Stimulated activated CD4-positive, alpha-beta T cell treated with anti-CD3 and anti-CD28 coated beads, Interleukin-1b, Interleukin-23, amount 100 ng/mL, for 1 hour (primary cell): ENCODE measurements around the gene PKP4.
A peak's percentile ranks its signal among the peaks of the same experiment; 100 is the strongest.
"Not testable (repeated sequence)": the region's sequence is repeated elsewhere in the genome, so short reads cannot be mapped to it uniquely, and the experiment has no call there.

Experiments used
- DNase-seq, 2 donors: peaks; one replicate each; pipeline ENCODE4 v3.0.0-alpha.2; 2020; ENCODE audit warnings: low read depth in 2 of 2

PKP4 gene, protein sequence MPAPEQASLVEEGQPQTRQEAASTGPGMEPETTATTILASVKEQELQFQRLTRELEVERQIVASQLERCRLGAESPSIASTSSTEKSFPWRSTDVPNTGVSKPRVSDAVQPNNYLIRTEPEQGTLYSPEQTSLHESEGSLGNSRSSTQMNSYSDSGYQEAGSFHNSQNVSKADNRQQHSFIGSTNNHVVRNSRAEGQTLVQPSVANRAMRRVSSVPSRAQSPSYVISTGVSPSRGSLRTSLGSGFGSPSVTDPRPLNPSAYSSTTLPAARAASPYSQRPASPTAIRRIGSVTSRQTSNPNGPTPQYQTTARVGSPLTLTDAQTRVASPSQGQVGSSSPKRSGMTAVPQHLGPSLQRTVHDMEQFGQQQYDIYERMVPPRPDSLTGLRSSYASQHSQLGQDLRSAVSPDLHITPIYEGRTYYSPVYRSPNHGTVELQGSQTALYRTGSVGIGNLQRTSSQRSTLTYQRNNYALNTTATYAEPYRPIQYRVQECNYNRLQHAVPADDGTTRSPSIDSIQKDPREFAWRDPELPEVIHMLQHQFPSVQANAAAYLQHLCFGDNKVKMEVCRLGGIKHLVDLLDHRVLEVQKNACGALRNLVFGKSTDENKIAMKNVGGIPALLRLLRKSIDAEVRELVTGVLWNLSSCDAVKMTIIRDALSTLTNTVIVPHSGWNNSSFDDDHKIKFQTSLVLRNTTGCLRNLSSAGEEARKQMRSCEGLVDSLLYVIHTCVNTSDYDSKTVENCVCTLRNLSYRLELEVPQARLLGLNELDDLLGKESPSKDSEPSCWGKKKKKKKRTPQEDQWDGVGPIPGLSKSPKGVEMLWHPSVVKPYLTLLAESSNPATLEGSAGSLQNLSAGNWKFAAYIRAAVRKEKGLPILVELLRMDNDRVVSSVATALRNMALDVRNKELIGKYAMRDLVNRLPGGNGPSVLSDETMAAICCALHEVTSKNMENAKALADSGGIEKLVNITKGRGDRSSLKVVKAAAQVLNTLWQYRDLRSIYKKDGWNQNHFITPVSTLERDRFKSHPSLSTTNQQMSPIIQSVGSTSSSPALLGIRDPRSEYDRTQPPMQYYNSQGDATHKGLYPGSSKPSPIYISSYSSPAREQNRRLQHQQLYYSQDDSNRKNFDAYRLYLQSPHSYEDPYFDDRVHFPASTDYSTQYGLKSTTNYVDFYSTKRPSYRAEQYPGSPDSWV

DNA sequence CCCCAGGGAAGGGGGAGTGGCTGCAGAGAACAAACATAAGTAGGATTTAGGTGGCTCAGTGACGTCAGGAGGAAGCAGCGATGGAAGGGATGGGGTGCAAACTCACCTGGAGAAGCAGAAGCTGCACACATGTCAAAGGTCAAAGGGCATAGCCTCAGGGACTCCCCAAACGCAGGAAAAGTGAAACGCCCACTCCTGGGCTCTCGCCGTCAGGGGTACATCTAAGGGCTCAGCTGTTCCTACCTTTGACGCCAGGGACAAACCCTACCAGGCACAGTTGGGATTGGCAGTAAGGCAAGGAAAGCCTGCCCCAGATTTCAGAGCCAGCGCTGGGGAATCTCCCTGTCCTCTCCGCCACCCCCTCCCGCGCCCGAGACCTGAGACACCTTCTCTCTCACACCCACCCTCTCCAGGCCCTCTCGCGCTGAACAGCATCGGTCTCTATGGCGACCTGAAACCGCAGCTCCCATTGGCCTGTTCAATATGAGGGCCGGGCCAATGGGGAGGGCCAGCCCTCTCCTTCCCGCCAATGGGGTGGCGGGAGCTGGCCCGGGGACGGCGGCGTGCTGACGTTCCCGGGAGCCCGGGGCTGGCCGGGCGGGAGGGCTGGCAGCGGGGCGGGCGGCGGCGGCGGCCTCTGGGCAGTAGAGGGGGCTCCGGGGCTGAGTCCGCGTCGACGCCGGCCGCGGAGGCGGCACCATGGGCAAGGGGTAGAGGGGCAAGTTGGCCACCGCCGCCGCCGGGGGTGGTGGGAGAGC, at the start of gene PKP4, which contains the start of gene CCDC148:
Gene PKP4 (plus strand): TSS at position 644 of the 758 bp plus-strand sequence. CDS start 76,233 bp downstream, outside the sequence.
Gene CCDC148 (minus strand): TSS at position 445 of the 758 bp plus-strand sequence. CDS start 314 bp downstream, at position 131.
- peak; percentile 70 to 75 for DNase-seq

DNA sequence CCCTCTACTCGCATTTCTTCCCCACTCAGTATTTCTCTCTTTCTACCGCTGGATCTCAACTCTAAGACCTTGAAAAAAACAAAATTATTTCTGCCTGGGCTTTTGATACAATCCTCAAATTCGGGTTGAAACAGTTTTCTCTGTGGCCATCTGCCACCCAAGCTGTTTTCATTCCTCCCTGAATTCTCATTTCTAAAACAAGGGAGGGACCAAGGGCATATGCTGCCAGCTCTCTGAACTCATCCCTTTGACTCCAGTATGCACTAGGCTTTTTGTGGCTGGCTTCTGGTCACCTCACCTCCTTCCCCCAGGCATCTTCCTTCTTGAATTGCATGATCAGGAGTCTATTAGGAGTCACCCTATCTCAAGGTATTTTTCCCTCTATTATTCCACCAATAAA, 49.7 kb upstream of the PKP4 start:
- DNase-seq: no peak

DNA sequence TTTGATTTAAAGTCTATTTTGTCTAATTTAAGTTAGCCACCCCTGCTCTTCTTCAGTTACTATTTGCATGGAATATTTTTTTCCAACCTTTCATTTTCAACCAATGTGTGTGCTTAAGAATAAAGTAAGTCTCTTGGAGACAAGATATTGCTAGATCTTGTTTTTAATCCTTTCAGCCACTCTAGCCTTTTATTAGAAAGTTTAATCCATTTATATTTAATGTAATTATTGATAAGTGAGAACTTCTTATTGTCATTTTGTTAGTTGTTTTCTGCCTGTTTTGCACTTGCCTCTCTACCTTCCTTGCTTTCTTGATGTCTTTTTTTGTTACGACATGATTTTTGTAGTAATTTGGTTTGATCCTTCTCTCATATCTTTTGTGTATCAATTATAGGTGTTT, 46.6 kb upstream of the PKP4 start:
- DNase-seq: no peak

DNA sequence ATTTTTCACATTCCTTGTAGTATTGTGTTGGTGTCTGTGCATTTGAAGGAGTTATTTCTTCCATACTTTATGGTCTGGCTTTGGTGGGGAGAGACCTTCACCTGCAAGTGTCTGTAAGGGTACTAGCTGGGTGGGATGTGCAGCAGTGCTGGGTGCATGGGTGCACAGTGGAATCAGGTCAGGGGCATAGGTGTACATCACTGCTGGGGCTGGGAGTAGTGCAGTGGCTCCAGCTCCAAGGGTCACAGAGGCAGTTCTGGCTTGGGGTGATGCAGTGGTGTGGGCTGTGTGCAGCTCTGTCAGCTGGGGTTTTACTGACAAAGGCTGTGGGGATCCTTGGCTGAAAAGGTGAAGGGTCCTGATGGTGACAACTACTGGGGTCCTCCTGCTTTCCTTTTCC, 45.0 kb upstream of the PKP4 start:
- no peak for DNase-seq

DNA sequence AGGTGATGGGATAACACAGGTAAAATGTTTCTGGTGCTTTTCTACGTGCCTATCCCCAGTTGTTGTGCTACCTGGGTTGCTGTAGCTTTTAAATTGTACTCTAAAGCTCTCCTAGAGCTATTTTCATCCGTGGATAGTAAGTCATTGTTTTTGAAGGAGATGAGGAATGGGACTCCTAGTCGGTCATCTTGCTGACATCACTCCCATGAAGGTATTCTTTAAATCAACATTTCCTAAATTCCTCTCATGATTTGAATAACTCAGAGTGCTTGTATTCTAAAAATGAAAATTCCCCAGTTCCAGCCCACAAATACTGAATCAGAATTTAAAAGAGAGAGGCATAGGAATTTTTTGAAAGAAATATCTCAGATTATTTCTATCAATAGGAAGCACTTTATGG, 44.5 kb upstream of the PKP4 start:
- DNase-seq: no peak

DNA sequence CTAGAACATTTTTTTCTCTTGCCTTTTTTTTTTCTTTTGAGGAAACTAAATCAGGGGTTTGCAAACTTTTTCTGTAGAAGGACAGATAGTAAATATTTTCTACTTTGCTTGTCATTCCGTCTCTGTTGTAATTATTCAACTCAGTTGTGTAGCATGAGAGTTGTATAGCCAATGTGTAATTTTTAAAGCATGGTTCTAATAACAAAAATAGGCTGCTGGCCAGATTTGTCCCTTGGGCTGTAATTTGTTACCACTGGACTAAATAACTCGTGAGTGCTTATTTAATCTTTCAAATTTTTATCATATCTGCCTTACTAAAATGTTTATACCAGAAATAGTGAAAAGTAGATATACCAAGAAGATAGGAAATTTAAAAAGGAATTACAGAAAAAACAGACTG, 43.2 kb upstream of the PKP4 start:
- DNase-seq: no peak

DNA sequence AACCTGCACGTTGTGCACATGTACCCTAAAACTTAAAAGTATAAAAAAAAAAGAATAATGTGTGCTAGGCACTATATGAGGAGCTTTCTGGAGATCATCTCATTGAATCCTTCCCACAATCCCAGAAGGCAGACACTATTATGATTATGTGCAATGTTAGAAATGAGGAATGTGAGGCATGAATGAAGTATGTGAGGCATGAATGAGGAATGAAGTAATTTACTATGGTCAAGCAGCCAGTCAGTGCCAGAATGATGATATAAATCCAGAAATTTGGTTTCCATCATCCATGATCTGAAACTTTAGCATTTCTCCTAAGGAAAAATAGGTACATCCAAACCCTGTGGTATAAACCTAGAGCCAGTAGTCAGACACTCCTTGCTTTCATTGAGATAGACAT, 42.2 kb upstream of the PKP4 start:
- DNase-seq: no peak

DNA sequence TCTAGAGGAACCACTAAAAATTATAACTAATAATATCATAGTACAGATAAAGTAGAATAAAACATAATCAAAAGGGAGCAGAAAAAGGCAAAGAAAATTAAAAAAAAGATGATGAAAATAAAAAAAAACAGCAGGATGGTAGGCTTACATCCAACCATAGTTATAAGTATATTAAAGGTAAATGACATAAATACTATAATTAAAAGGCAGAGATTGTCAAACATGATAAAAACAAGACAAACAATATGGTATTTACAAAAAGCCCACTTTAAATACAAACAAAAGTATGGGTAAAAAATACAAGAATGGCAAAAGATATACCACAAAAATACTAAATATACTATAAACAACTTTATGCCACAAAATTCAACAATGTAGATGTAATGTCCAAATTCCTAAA, 24.6 kb upstream of the PKP4 start:
- DNase-seq: no peak

DNA sequence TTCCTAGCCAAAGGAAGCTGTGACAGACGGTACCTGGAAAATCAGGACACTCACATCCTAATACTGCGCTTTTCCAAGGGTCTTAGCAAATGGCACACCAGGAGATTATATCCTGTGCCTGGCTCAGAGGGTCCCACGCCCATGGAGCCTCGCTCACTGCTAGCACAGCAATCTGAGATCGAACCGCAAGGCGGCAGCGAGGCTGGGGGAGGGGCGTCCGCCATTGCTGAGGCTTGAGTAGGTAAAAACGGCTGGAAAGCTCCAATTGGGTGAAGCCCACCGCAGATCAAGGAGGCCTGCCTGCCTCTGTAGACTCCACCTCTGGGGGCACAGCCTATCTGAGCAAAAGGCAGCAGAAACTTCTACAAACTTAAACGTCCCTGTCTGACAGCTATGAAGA, 23.0 kb upstream of the PKP4 start:
- DNase-seq: not testable (repeated sequence)

DNA sequence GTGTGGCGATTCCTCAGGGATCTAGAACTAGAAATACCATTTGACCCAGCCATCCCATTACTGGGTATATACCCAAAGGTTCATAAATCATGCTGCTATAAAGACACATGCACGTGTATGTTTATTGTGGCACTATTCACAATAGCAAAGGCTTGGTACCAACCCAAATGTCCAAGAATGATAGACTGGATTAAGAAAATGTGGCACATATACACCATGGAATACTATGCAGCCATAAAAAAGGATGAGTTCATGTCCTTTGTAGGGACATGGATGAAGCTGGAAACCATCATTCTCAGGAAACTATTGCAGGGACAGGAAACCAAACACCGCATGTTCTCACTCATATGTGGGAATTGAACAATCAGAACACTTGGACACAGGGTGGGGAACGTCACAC, 17.7 kb upstream of the PKP4 start:
- not testable (repeated sequence) for DNase-seq

DNA sequence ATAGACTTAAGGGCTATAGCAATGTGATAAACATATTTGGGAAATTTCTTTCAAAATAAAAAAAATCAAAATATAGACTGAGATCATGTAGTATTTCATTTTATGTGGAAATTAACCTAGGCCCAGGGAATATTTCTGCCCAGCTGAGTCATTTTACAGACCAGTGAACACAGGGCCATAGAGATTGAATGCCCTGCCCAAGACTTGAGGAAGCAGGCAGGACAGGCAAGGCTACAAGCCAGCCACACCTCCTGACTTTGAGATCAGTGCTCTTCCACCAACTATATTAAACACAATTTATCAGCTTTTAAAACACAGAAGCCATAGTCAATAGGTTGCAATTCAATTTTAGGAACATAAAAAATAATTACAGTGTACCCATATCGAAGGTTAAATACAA, 13.1 kb upstream of the PKP4 start:
- DNase-seq: no peak

DNA sequence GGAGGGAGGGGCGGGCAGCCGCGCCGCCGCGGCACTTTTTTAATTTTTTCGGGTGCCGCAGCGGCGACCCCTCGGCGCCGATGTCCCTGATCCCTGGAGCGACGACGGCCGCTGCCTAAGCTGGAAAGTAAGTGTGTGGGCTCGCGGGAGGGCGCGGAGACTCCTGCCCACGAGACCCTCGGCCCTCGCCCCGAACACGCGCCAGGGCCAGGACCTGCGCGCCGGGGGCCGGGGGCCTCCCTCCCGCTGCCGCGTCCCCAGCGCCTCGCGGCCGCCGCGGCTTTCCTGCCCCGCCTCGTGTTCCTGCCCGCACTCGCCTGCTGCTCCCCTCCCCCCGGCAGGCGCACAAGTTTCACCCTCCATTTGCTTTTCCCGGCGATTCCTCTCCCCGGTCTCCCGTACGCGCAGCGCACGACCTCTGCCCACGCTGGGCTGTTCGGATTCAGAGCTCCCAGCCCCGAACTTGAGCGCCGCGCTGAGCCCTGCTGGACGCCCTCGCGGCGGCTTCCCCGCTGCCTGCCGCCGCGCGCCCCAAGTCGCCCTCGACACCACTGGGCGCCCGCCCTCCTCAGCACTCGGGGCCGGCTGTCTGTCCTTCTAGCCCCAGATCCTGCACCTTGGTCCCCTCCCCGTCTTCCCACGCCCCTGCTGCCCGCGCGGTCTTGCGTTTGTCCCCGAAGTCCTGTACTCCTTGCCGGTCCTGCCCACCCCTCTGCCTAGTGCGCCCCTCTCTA, 507 bp downstream of the PKP4 start:
- DNase-seq: peak; percentile 8 to 14

DNA sequence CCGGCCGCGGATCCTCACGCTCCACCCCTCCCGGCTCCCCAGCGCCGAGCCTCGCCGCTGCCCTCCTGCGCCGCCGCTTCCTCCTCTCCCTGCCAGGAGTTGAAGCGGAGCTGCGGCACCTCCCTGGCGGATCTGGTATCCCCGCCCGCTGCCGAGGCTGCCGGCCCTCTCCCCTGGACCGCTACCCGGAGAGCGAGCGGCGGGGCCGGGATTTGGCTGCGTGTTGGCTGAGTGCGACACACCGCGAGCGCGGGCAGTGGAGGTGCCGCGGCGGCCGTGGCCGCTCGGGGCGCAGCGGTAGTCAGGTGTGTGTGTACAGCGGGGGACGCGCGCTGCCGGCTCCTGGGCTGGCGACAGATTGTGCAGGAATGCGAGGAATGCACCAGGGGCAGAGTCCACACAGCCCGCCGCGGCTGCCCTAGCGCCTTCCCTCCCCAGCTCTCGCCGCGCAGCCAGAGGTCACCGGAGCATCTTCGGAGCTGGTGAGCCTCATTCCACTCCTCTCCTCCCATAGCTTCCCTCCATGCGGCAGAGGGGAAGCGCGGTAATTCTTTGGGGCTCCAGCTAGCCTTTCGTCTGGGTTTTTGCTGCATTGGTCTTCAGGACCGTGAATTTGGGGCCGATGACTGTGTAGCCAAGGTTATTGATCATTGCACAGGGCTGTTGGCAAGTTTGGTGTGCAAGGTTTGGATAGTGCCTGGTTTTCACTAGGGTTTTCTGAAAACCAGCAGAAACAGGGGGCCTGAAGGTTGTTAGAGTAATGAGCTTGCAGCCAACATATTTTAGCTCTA, 1.3 kb downstream of the PKP4 start:
- DNase-seq: peak; percentile 6 to 29

DNA sequence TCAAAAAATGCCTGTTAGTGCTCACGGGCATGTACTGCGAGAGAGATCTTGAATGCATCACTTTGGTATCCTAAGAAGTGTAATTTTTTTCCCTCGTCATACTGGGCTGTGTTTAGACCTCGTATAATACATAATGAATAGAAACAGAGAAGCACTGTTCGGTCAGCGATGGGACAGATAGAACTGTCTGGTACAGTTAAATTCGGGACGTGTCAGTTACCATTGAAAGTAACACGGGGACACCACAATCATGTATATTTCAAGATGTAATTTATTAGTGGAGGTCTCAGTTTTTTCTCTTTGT, 1.8 kb downstream of the PKP4 start:
- no peak for DNase-seq

DNA sequence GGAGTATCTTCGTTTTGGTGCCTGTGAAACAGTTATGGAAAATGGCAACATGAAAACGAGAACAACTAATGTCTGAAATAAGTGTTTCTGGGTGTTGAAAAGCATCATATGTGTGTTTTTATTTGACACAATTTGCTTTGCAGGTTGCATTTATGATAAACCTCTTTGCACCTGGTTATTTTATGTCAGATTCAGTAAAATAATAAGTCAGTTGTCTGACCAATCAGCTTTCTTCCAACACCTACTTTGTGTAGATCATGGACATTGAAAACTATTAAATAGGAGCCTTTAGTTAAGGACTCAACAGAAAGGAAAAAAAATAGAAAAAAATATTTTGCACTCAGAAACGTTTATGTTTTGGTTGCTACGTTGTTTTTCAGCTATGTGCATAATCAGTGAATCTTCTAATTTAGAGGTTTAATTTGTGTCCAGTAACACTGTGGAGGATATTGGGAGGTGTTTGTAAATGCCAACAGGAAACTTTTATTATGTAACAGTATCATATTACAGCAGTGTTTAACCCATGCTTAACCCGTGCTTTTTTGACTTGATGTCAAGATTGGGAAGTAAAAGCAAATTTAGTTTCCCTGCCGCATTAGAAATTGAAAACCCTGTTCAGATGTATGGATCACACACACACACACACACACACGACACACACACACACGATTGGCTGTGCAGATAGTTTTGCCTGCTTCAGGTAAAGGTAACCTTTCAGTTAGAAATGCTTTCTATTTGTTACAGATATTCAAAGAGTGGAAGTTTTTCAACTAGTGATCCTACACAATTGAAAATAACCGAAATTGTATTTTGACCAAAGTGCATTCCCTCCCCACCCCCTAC, 2.6 kb downstream of the PKP4 start:
- no peak for DNase-seq

DNA sequence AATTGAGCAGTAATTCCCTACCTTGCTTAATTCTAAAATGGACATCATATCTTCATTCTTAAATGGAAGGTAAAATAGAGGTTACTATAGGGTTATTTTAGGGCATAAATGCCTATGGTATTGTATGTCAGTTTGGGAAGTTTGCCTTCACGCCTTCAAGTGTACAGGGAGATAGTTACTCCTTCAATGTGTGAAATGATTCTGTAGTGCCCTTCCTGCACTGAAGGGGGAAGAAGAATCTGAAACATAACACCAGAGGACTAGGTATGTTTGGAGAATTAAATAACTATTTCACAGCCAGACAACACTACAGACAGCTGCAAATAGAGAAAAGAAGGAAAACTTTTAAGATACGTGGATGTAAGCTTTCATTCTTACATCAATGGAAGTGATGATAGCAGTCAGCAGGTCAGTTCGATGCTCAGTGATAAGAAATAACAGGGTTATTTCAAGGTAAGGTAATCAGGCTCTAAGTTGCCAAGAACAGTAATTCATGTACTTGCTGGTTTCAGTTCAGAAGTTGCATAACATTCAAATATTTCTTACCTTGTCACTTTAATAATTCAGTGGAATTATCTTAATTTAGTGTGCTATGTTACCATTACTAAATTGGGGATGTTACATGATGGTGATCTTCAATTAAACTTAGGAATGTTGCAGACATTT, 4.0 kb downstream of the PKP4 start:
- DNase-seq: no peak

DNA sequence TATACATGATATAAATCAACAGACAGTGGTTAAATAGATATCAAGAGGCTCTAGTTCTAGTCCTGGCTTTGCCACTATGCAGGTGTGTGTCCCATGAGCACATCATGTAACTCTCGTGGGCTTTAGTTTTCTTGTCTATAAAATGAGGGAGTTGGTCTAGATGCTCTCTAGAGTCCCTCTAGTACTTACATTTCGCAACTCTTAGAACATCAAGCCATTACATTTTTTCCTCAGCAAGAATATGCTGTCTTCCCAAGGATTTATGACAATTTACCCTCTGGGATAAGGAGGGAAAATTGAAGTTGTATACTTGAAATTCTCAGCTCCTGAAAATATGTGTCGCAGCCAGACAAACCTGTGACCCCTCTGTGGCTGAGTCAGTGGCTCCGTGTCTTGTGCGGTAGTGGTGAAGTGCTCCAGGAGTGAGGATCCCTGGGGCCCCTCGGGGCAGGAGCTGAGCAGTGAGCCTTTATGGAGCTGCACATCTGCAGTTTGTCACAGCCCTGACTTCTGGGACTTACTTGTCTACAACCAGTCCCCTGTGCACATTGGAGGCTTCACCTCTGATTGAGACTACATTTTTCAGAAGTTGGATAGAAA, 6.8 kb downstream of the PKP4 start:
- no peak for DNase-seq
